HG03457 (cell line): Measurements from ENCODE around the gene OLFM4.

Source experiments
- ATAC-seq: cut with Tn5 transposase; IDR thresholded peaks from one replicate; pipeline ENCODE4 v1.9.1; 2021; ENCODE audit warnings: moderate number of reproducible peaks; ENCODE audit not compliant: unreplicated experiment

The OLFM4 gene

GRCh38 chr13:53014495-53015443, 13.8 kb upstream of the OLFM4 start:
- no peak for ATAC-seq

GRCh38 chr13:53015971-53016370, 12.6 kb upstream of the OLFM4 start:
- ATAC-seq, result no peak

- no peak for ATAC-seq
Observed at GRCh38 chr13:53017433-53017970, 11.1 kb upstream of the OLFM4 start.

GRCh38 chr13:53018690-53019647, 9.6 kb upstream of the OLFM4 start:
- no peak for ATAC-seq

GRCh38 chr13:53020764-53021335, 7.8 kb upstream of the OLFM4 start:
- no peak for ATAC-seq

- no peak for ATAC-seq
Observed at GRCh38 chr13:53023246-53023645, 5.4 kb upstream of the OLFM4 start.

- ATAC-seq, result no peak
Observed at GRCh38 chr13:53028063-53028462, 550 bp upstream of the OLFM4 start.

- ATAC-seq, result no peak
Observed at GRCh38 chr13:53032849-53033248, 4.2 kb downstream of the OLFM4 start.

- ATAC-seq, result no peak
Observed at GRCh38 chr13:53038993-53039392, 10.4 kb downstream of the OLFM4 start.

GRCh38 chr13:53041968-53042516, 13.4 kb downstream of the OLFM4 start:
- no peak for ATAC-seq

GRCh38 chr13:53042877-53043276, 14.3 kb downstream of the OLFM4 start:
- ATAC-seq, result no peak

GRCh38 chr13:53043398-53043797, 14.8 kb downstream of the OLFM4 start:
- no peak for ATAC-seq

- ATAC-seq, result no peak
Observed at GRCh38 chr13:53045189-53045588, 16.6 kb downstream of the OLFM4 start.

GRCh38 chr13:53048880-53049279, 20.3 kb downstream of the OLFM4 start:
- no peak for ATAC-seq

- no peak for ATAC-seq
Observed at GRCh38 chr13:53050151-53050550, 21.5 kb downstream of the OLFM4 start.

GRCh38 chr13:53052675-53053074, 24.1 kb downstream of the OLFM4 start:
- ATAC-seq, result no peak

GRCh38 chr13:53054569-53054968, 26.0 kb downstream of the OLFM4 start:
- no peak for ATAC-seq

GRCh38 chr13:53058065-53058679, 29.6 kb downstream of the OLFM4 start:
- no peak for ATAC-seq

GRCh38 chr13:53060840-53061490, 32.4 kb downstream of the OLFM4 start:
- no peak for ATAC-seq

GRCh38 chr13:53064731-53065130, 36.1 kb downstream of the OLFM4 start:
- no peak for ATAC-seq
